ENCODE data around the gene CCDC120.

CCDC120 gene

GRCh38 chrX:49064735-49065134 lies 5.9 kb downstream of the CCDC120 start:
- Histone ChIP-seq H3K27me3 (ENCODE audit: control insufficient read depth, insufficient read depth, low read length) (no peaks in the 10 kb centered on the region), H3K36me3 (ENCODE audit: control insufficient read depth, insufficient read depth, low read length) (peaks cover 25% of the 10 kb centered on the region), H3K4me1 (ENCODE audit: control insufficient read depth, insufficient read depth, low read length) (no peaks in the 10 kb centered on the region)

GRCh38 chrX:49066278-49066677 lies 7.5 kb downstream of the CCDC120 start:
- no peaks in the 10 kb centered on the region for H3K9me3 ChIP-seq (ENCODE audit: control insufficient read depth, insufficient read depth, low read length)
- no peak overlapping the region for H3K9ac ChIP-seq (ENCODE audit: low read depth, low read length)
- no peaks in the 10 kb centered on the region for H3K27me3 ChIP-seq (ENCODE audit: control insufficient read depth, insufficient read depth, low read length)
- H3K36me3 ChIP-seq (ENCODE audit: control insufficient read depth, insufficient read depth, low read length) = peaks cover 28% of the 10 kb centered on the region
- no peaks in the 10 kb centered on the region for H3K4me1 ChIP-seq (ENCODE audit: control insufficient read depth, insufficient read depth, low read length)
- H3K4me3 ChIP-seq (ENCODE audit: low read depth, low read length) = no peak overlapping the region

More at GRCh38 chrX:49064735-49065134, 5.9 kb downstream of the CCDC120 start:
- no peak overlapping the region for H3K4me3 ChIP-seq (ENCODE audit: low read depth, low read length)
- no peaks in the 10 kb centered on the region for H3K9me3 ChIP-seq (ENCODE audit: control insufficient read depth, insufficient read depth, low read length)
- no peak overlapping the region for H3K9ac ChIP-seq (ENCODE audit: low read depth, low read length)

GRCh38 chrX:49066690-49067089 lies 7.9 kb downstream of the CCDC120 start:
- Histone ChIP-seq H3K9ac (ENCODE audit: low read depth, low read length) (no peak overlapping the region), H3K9me3 (ENCODE audit: control insufficient read depth, insufficient read depth, low read length) (no peaks in the 10 kb centered on the region), H3K27me3 (ENCODE audit: control insufficient read depth, insufficient read depth, low read length) (no peaks in the 10 kb centered on the region), H3K4me1 (ENCODE audit: control insufficient read depth, insufficient read depth, low read length) (no peaks in the 10 kb centered on the region), H3K36me3 (ENCODE audit: control insufficient read depth, insufficient read depth, low read length) (peaks cover 24% of the 10 kb centered on the region), H3K4me3 (ENCODE audit: low read depth, low read length) (no peak overlapping the region)

GRCh38 chrX:49067285-49068120 lies 8.7 kb downstream of the CCDC120 start:
- Histone ChIP-seq H3K9me3 (ENCODE audit: control insufficient read depth, insufficient read depth, low read length) (no peaks in the 10 kb centered on the region), H3K4me1 (ENCODE audit: control insufficient read depth, insufficient read depth, low read length) (no peaks in the 10 kb centered on the region), H3K27me3 (ENCODE audit: control insufficient read depth, insufficient read depth, low read length) (no peaks in the 10 kb centered on the region), H3K4me3 (ENCODE audit: low read depth, low read length) (no peak overlapping the region), H3K36me3 (ENCODE audit: control insufficient read depth, insufficient read depth, low read length) (peaks cover 18% of the 10 kb centered on the region), H3K9ac (ENCODE audit: low read depth, low read length) (no peak overlapping the region)

GRCh38 chrX:49069038-49069437 lies 10.2 kb downstream of the CCDC120 start:
- Histone ChIP-seq H3K9me3 (ENCODE audit: control insufficient read depth, insufficient read depth, low read length) (no peaks in the 10 kb centered on the region), H3K9ac (ENCODE audit: low read depth, low read length) (no peak overlapping the region), H3K4me1 (ENCODE audit: control insufficient read depth, insufficient read depth, low read length) (no peaks in the 10 kb centered on the region), H3K4me3 (ENCODE audit: low read depth, low read length) (no peak overlapping the region), H3K36me3 (ENCODE audit: control insufficient read depth, insufficient read depth, low read length) (peaks cover 13% of the 10 kb centered on the region), H3K27me3 (ENCODE audit: control insufficient read depth, insufficient read depth, low read length) (no peaks in the 10 kb centered on the region)

- H3K4me3 ChIP-seq (ENCODE audit: low read depth, low read length) = no peak overlapping the region
- H3K36me3 ChIP-seq (ENCODE audit: control insufficient read depth, insufficient read depth, low read length) = peaks cover 3% of the 10 kb centered on the region
- H3K9ac ChIP-seq (ENCODE audit: low read depth, low read length) = no peak overlapping the region
- no peaks in the 10 kb centered on the region for H3K9me3 ChIP-seq (ENCODE audit: control insufficient read depth, insufficient read depth, low read length)
- H3K4me1 ChIP-seq (ENCODE audit: control insufficient read depth, insufficient read depth, low read length) = no peaks in the 10 kb centered on the region
- no peaks in the 10 kb centered on the region for H3K27me3 ChIP-seq (ENCODE audit: control insufficient read depth, insufficient read depth, low read length)
These were observed 12.2 kb downstream of the CCDC120 start for GRCh38 chrX:49070988-49071387.

- no peaks in the 10 kb centered on the region for H3K4me1 ChIP-seq (ENCODE audit: control insufficient read depth, insufficient read depth, low read length)
- no peaks in the 10 kb centered on the region for H3K9me3 ChIP-seq (ENCODE audit: control insufficient read depth, insufficient read depth, low read length)
- H3K4me3 ChIP-seq (ENCODE audit: low read depth, low read length) = peak overlapping the region; percentile 73
- H3K9ac ChIP-seq (ENCODE audit: low read depth, low read length) = no peak overlapping the region
- H3K36me3 ChIP-seq (ENCODE audit: control insufficient read depth, insufficient read depth, low read length) = peaks cover 3% of the 10 kb centered on the region
- no peaks in the 10 kb centered on the region for H3K27me3 ChIP-seq (ENCODE audit: control insufficient read depth, insufficient read depth, low read length)
These were observed 13.3 kb downstream of the CCDC120 start for GRCh38 chrX:49071877-49072711.

GRCh38 chrX:49072712-49073095 lies 13.9 kb downstream of the CCDC120 start:
- H3K4me1 ChIP-seq (ENCODE audit: control insufficient read depth, insufficient read depth, low read length) = no peaks in the 10 kb centered on the region
- H3K9ac ChIP-seq (ENCODE audit: low read depth, low read length) = no peak overlapping the region
- no peaks in the 10 kb centered on the region for H3K9me3 ChIP-seq (ENCODE audit: control insufficient read depth, insufficient read depth, low read length)
- no peaks in the 10 kb centered on the region for H3K27me3 ChIP-seq (ENCODE audit: control insufficient read depth, insufficient read depth, low read length)
- peak overlapping the region; percentile 73 for H3K4me3 ChIP-seq (ENCODE audit: low read depth, low read length)
- peaks cover 3% of the 10 kb centered on the region for H3K36me3 ChIP-seq (ENCODE audit: control insufficient read depth, insufficient read depth, low read length)

- H3K4me1 ChIP-seq (ENCODE audit: control insufficient read depth, insufficient read depth, low read length) = no peaks in the 10 kb centered on the region
- H3K4me3 ChIP-seq (ENCODE audit: low read depth, low read length) = peak within 1 kb of the TSS; percentile 73
- peaks cover 3% of the 10 kb centered on the region for H3K36me3 ChIP-seq (ENCODE audit: control insufficient read depth, insufficient read depth, low read length)
- H3K27me3 ChIP-seq (ENCODE audit: control insufficient read depth, insufficient read depth, low read length) = no peaks in the 10 kb centered on the region
- H3K9me3 ChIP-seq (ENCODE audit: control insufficient read depth, insufficient read depth, low read length) = no peaks in the 10 kb centered on the region
- H3K9ac ChIP-seq (ENCODE audit: low read depth, low read length) = peak within 1 kb of the TSS; percentile 24
These were observed 15.1 kb downstream of the CCDC120 start, which contains the start of gene PRAF2 for GRCh38 chrX:49073601-49074575. Gene PRAF2, minus strand, starts transcription at chrX:49074002. Its CDS starts 15 bp downstream, at chrX:49073987.

- Histone ChIP-seq H3K4me1 (ENCODE audit: control insufficient read depth, insufficient read depth, low read length) (no peaks in the 10 kb centered on the region), H3K4me3 (ENCODE audit: low read depth, low read length) (no peak overlapping the region)
These were observed 16.5 kb downstream of the CCDC120 start for GRCh38 chrX:49075347-49075746.

GRCh38 chrX:49077941-49078340 lies 19.1 kb downstream of the CCDC120 start:
- Histone ChIP-seq H3K9me3 (ENCODE audit: control insufficient read depth, insufficient read depth, low read length) (no peaks in the 10 kb centered on the region), H3K4me3 (ENCODE audit: low read depth, low read length) (no peak overlapping the region), H3K36me3 (ENCODE audit: control insufficient read depth, insufficient read depth, low read length) (no peaks in the 10 kb centered on the region), H3K4me1 (ENCODE audit: control insufficient read depth, insufficient read depth, low read length) (no peaks in the 10 kb centered on the region), H3K9ac (ENCODE audit: low read depth, low read length) (no peak overlapping the region), H3K27me3 (ENCODE audit: control insufficient read depth, insufficient read depth, low read length) (no peaks in the 10 kb centered on the region)

More at GRCh38 chrX:49075347-49075746, 16.5 kb downstream of the CCDC120 start:
- Histone ChIP-seq H3K36me3 (ENCODE audit: control insufficient read depth, insufficient read depth, low read length) (peaks cover 3% of the 10 kb centered on the region), H3K9me3 (ENCODE audit: control insufficient read depth, insufficient read depth, low read length) (no peaks in the 10 kb centered on the region), H3K27me3 (ENCODE audit: control insufficient read depth, insufficient read depth, low read length) (no peaks in the 10 kb centered on the region), H3K9ac (ENCODE audit: low read depth, low read length) (no peak overlapping the region)

Measured in iPS-15b (cell line).